ENCODE measurements around the gene USP21. TPM values are rescaled to one million over a fixed set of nuclear protein-coding genes. Genes with fewer than 3 reads are reported as not detected.
A peak's percentile ranks its signal among the peaks of the same experiment; 100 is the strongest.

The USP21 gene
- total and polyA plus RNA-seq, 4 donors = 15.7 to 28.1 (median 20.6) TPM

DNA sequence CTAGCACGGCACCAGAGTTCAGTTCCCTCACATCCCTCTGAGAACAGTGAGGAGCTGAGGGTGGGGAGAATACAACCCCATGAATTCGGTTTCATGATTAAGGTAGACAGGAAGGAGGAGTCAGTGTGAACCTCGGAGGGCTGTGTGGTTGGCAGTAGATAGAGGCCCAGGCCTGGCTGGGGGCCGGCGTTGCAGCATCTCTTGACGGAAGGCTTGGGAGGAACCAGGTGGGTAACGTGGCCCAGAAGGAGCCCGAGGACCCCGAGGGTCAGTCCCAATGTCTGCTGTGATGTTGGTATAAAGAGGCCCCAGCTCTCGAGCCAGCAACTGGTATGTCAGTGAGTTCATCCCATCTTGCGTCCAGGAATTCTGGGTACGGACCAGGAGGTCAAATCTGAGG is 12.4 kb downstream of the USP21 start:
- DNase-seq = peak; percentile 36 to 63
- Histone ChIP-seq H3K9me3 (ENCODE audit: control insufficient read depth, low read length) (no peaks in the 10 kb centered on the region), H3K36me3 (ENCODE audit: control insufficient read depth in 1 of 2, insufficient read depth in 2 of 2, low read length in 1 of 2) (peaks cover 0 to 4% of the 10 kb centered on the region in 2 donors), H3K27ac (ENCODE audit: low read depth in 1 of 2, low read length in 2 of 2) (no peak overlapping the region), H3K4me3 (ENCODE audit: low read length in 2 of 2) (no peak overlapping the region), H3K4me1 (ENCODE audit: control insufficient read depth in 1 of 2, insufficient read depth in 2 of 2, low read length in 2 of 2) (no peaks in the 10 kb centered on the region), H3K27me3 (ENCODE audit: control insufficient read depth in 1 of 2, insufficient read depth in 2 of 2, low read length in 1 of 2) (no peaks in the 10 kb centered on the region)
- intact Hi-C loops (cut with DNase I) = no loop called here
- 80 to 82% methylated on average over 12 of the region's 12 CpGs for WGBS, 2 donors
- no peak for ATAC-seq (ENCODE audit: low FRiP score)

DNA sequence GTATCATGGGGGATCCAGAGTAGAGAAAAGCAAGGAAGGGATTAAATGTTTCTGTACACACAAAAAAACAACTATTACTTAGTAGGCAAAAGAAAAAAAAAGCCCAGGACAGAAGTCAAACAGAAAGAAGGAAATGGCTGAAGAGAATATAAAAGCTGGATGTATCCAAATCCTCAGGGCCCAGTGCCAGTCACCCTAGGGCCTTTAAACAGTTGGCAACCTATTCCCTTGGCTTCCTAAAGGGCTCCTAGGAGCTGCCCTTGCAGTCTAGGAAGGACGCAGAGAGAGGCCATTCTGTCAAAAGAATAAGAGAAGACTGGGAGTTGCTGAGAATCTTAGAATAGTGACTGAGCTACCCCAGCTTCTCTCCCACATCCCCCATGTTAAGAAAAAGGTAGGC is 13.0 kb downstream of the USP21 start:
- peak in 1 of 2 donors; percentile 19 for DNase-seq
- ATAC-seq (ENCODE audit: low FRiP score) = no peak
- WGBS, 2 donors = 57 to 65% methylated on average over 1 of the region's 1 CpG
- H3K4me3 ChIP-seq (ENCODE audit: low read length in 2 of 2) = no peak overlapping the region
- no peaks in the 10 kb centered on the region for H3K4me1 ChIP-seq (ENCODE audit: control insufficient read depth in 1 of 2, insufficient read depth in 2 of 2, low read length in 2 of 2)
- H3K36me3 ChIP-seq (ENCODE audit: control insufficient read depth in 1 of 2, insufficient read depth in 2 of 2, low read length in 1 of 2) = peaks cover 0 to 4% of the 10 kb centered on the region in 2 donors
- no peaks in the 10 kb centered on the region for H3K9me3 ChIP-seq (ENCODE audit: control insufficient read depth, low read length)
- intact Hi-C loops (cut with DNase I) = no loop called here
- no peaks in the 10 kb centered on the region for H3K27me3 ChIP-seq (ENCODE audit: control insufficient read depth in 1 of 2, insufficient read depth in 2 of 2, low read length in 1 of 2)
- H3K27ac ChIP-seq (ENCODE audit: low read depth in 1 of 2, low read length in 2 of 2) = no peak overlapping the region

DNA sequence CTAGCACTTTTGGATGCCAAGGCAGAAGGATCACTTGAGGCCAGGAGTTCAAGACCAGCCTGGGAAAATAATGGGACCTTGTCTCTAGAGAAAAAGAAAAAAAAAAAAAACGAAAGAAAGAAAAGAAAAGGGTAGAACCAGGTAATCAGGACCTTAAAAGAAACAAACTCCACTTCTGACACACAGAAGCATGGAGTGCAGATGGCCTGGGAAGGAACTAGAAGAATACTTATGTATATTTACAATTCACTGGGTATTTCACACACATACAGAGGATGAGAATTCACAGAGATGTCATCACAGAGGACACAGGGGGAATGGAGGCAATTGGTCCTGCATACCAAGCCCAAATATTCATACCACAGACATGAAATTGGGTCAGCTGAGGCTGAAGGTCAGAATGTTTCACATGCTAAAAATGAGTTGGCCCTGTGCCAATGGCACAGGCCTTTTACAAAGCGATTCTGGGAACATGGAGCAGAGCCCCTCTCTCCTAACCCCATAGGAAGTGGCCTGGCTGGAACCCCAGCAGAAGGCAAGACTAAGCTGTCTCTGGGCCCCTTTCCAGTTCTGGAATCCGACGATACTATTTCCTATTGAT is 13.6 kb downstream of the USP21 start:
- Histone ChIP-seq H3K4me3 (ENCODE audit: low read length in 2 of 2) (no peak overlapping the region), H3K27ac (ENCODE audit: low read depth in 1 of 2, low read length in 2 of 2) (peak overlapping the region in 1 of 2 donors; percentile 20), H3K36me3 (ENCODE audit: control insufficient read depth in 1 of 2, insufficient read depth in 2 of 2, low read length in 1 of 2) (peaks cover 0 to 4% of the 10 kb centered on the region in 2 donors), H3K27me3 (ENCODE audit: control insufficient read depth in 1 of 2, insufficient read depth in 2 of 2, low read length in 1 of 2) (no peaks in the 10 kb centered on the region), H3K4me1 (ENCODE audit: control insufficient read depth in 1 of 2, insufficient read depth in 2 of 2, low read length in 2 of 2) (no peaks in the 10 kb centered on the region), H3K9me3 (ENCODE audit: control insufficient read depth, low read length) (no peaks in the 10 kb centered on the region)
- DNase-seq = peak; percentile 45 to 78
- intact Hi-C loops (cut with DNase I) = no loop called here
- ATAC-seq (ENCODE audit: low FRiP score) = no peak
- 23 to 26% methylated on average over 4 of the region's 4 CpGs for WGBS, 2 donors

DNA sequence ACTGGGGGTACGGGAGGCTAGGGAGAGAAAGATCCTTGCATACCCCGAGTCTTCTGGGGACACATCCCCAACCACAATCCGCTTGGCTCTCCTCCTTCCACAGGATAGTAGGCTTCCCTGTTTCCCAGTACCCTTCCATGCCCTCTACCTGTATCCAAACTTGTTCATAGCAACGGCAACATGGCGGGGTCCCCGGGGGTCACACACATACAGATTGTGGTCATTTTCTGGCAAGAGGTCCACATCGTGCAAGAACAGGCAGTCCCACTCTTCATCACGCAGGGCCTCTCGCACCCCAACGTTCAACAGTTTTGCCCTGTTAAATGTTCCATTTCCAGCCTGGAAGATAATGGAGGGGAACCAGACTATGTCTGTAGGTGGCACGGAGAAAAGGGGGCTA is 14.4 kb downstream of the USP21 start:
- intact Hi-C loops (cut with DNase I) = no loop called here
- Histone ChIP-seq H3K9me3 (ENCODE audit: control insufficient read depth, low read length) (no peaks in the 10 kb centered on the region), H3K36me3 (ENCODE audit: control insufficient read depth in 1 of 2, insufficient read depth in 2 of 2, low read length in 1 of 2) (peaks cover 0 to 4% of the 10 kb centered on the region in 2 donors), H3K27ac (ENCODE audit: low read depth in 1 of 2, low read length in 2 of 2) (no peak overlapping the region), H3K27me3 (ENCODE audit: control insufficient read depth in 1 of 2, insufficient read depth in 2 of 2, low read length in 1 of 2) (no peaks in the 10 kb centered on the region), H3K4me3 (ENCODE audit: low read length in 2 of 2) (no peak overlapping the region), H3K4me1 (ENCODE audit: control insufficient read depth in 1 of 2, insufficient read depth in 2 of 2, low read length in 2 of 2) (no peaks in the 10 kb centered on the region)
- ATAC-seq (ENCODE audit: low FRiP score) = no peak
- WGBS, 2 donors = 92 to 93% methylated on average over 11 of the region's 11 CpGs
- DNase-seq = peak; percentile 34 to 59

DNA sequence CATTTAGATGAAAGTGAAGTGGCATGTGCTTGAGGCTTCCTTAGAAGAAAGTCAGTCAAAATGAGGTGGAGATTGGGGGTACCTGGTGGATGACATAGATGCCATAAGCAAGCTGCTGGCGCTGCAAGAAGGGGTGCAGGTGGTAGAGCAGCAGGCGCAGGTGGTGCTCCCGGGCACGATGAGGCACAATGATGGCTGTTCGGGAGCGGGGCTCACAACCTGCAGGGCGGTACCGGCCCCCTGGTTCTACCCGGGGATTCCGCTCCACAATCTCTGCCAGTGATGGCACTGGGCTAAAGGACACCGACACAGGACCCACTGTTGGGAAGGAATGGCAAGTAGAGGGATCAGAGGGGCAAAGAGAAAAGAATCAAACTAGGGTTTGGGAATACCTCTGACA is 15.6 kb downstream of the USP21 start:
- DNase-seq (peak in 1 of 2 donors; percentile 73), ATAC-seq (ENCODE audit: low FRiP score) (no peak)
- H3K4me3 ChIP-seq (ENCODE audit: low read length in 2 of 2) = no peak overlapping the region
- no peaks in the 10 kb centered on the region for H3K9me3 ChIP-seq (ENCODE audit: control insufficient read depth, low read length)
- H3K27ac ChIP-seq (ENCODE audit: low read depth in 1 of 2, low read length in 2 of 2) = no peak overlapping the region
- no peaks in the 10 kb centered on the region for H3K4me1 ChIP-seq (ENCODE audit: control insufficient read depth in 1 of 2, insufficient read depth in 2 of 2, low read length in 2 of 2)
- intact Hi-C loops (cut with DNase I) = no loop called here
- 93 to 94% methylated on average over 11 of the region's 11 CpGs for WGBS, 2 donors
- peaks cover 0 to 4% of the 10 kb centered on the region in 2 donors for H3K36me3 ChIP-seq (ENCODE audit: control insufficient read depth in 1 of 2, insufficient read depth in 2 of 2, low read length in 1 of 2)
- no peaks in the 10 kb centered on the region for H3K27me3 ChIP-seq (ENCODE audit: control insufficient read depth in 1 of 2, insufficient read depth in 2 of 2, low read length in 1 of 2)

DNA sequence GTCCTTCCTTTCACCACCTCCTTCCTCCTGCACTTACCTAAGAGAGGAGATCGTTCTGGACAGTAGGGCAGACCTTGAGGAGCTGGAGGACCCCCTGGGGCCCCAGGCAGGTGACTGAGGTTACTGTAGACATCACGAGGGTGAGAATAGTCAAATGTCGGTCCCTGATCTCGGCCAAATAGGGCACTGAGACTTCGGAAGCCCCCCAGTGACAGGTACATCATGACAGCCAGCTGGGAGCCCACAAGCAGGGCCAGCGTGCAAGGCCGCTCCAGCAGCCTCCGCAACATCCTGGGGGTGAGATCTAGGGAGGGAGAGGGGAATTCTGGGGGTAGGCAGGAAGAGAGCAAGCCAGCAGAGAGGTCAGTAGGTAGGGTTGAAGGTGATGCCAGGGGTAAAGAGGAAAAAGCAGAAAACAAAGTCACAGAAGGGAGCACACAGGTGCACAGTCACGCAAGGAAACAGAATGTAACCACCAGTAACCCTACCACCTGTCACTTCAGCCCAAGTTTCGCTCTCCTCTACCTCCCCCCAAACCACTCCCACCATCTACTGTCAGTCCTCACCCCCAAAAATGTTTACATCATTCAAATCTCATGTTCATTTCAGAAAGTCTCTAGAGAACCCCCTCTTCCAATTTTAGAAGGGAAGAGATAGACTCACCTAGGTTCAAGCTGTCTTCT is 16.6 kb downstream of the USP21 start:
- H3K4me3 ChIP-seq (ENCODE audit: low read length in 2 of 2) = no peak overlapping the region
- H3K27me3 ChIP-seq (ENCODE audit: control insufficient read depth in 1 of 2, insufficient read depth in 2 of 2, low read length in 1 of 2) = no peaks in the 10 kb centered on the region
- no peak overlapping the region for H3K27ac ChIP-seq (ENCODE audit: low read depth in 1 of 2, low read length in 2 of 2)
- H3K4me1 ChIP-seq (ENCODE audit: control insufficient read depth in 1 of 2, insufficient read depth in 2 of 2, low read length in 2 of 2) = no peaks in the 10 kb centered on the region
- DNase-seq (peak; percentile 40 to 69), ATAC-seq (ENCODE audit: low FRiP score) (no peak)
- intact Hi-C loops (cut with DNase I) = no loop called here
- H3K36me3 ChIP-seq (ENCODE audit: control insufficient read depth in 1 of 2, insufficient read depth in 2 of 2, low read length in 1 of 2) = peaks cover 0 to 4% of the 10 kb centered on the region in 2 donors
- no peaks in the 10 kb centered on the region for H3K9me3 ChIP-seq (ENCODE audit: control insufficient read depth, low read length)
- 87 to 89% methylated on average over 10 of the region's 10 CpGs for WGBS, 2 donors

DNA sequence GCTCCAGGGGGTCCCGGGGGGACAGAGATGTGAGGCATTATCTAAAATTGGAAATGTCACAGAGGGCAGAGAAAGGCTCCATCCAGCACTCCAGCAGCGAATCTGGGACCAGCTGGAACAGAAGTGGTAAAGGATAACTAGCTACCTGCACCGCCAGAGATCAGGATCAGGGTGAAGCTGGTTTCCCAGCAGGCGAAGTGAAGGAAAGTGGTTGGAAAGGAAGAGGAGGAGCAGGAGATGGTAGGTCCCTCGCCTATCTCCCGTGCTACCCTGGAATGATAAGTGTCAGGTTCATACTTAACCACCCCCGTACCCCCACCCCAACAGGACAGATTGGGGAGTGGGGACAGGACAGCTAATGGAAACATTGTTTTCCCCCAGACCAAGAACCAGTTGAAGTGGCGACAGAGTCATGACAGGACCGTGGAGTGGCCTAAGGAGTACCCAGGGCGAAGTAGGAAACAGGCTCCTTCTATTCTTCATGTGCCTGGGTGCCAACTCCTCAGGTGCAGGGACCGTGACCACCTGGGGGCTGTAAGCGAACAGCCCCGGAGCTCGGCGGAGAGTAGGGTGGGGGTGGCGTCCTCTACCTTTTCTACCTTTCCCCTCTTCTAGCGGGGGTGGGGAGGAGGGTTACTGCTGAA is 17.3 kb downstream of the USP21 start:
- Histone ChIP-seq H3K36me3 (ENCODE audit: control insufficient read depth in 1 of 2, insufficient read depth in 2 of 2, low read length in 1 of 2) (peaks cover 0 to 2% of the 10 kb centered on the region in 2 donors), H3K27ac (ENCODE audit: low read depth in 1 of 2, low read length in 2 of 2) (peak overlapping the region in 1 of 2 donors; percentile 54), H3K27me3 (ENCODE audit: control insufficient read depth in 1 of 2, insufficient read depth in 2 of 2, low read length in 1 of 2) (no peaks in the 10 kb centered on the region), H3K4me1 (ENCODE audit: control insufficient read depth in 1 of 2, insufficient read depth in 2 of 2, low read length in 2 of 2) (no peaks in the 10 kb centered on the region), H3K9me3 (ENCODE audit: control insufficient read depth, low read length) (no peaks in the 10 kb centered on the region), H3K4me3 (ENCODE audit: low read length in 2 of 2) (peak overlapping the region; percentile 44 to 53)
- peak; percentile 36 for ATAC-seq (ENCODE audit: low FRiP score)
- DNase-seq = peak; percentile 30 to 41
- intact Hi-C loops (cut with DNase I) = no loop called here
- 16 to 18% methylated on average over 17 of the region's 17 CpGs for WGBS, 2 donors

DNA sequence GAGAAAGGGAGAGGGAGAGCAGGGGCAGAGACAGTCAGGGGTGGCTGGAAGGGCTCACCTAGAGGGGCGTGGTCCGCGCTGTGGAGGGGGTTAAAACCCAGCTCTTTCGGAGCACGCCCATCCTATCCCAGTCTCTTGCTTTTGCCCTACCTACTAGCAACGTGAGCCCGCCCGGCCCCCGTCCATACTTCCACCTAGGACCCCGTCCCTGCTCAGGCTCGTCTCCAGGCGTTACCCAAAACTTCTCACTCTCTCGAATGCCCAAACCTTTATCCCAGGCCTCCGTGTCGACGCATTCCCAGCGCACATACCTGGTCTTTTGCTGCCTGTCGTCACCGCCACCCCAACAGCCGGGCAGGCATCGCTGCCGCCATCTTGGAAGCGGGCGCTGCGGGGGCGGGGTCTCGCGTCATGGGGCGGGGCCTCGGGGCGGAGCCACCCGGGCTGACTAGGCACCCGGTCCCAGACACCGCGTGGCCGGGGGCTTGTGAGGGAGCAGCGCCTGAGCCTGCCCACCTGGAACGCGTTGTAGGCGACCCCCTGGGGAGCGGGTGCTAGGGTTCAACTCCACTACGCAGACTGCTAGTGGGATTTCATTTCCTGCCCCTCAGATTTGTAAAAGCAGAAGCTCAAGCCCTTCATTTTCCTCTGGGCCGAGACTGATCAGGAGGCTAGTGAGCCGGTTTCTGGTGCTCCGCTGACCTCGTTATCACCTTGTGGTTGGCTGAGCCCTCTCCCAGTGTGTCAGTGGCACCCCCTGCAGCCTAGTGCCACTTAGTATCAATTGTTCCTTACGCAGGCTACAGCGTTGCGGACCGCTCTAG is 18.0 kb downstream of the USP21 start, which contains the start of gene B4GALT3:
B4GALT3 (minus strand) TSS at position 396 of the 824 bp plus-strand sequence. CDS start 1,447 bp downstream, outside the sequence.
- intact Hi-C loops (cut with DNase I) = no loop called here
- Histone ChIP-seq H3K27me3 (ENCODE audit: control insufficient read depth in 1 of 2, insufficient read depth in 2 of 2, low read length in 1 of 2) (no peaks in the 10 kb centered on the region), H3K9me3 (ENCODE audit: control insufficient read depth, low read length) (no peaks in the 10 kb centered on the region), H3K27ac (ENCODE audit: low read depth in 1 of 2, low read length in 2 of 2) (peak within 1 kb of the TSS in 1 of 2 donors; percentile 76), H3K36me3 (ENCODE audit: control insufficient read depth in 1 of 2, insufficient read depth in 2 of 2, low read length in 1 of 2) (peaks cover 0 to 2% of the 10 kb centered on the region in 2 donors), H3K4me3 (ENCODE audit: low read length in 2 of 2) (peak within 1 kb of the TSS; percentile 44 to 53), H3K4me1 (ENCODE audit: control insufficient read depth in 1 of 2, insufficient read depth in 2 of 2, low read length in 2 of 2) (no peaks in the 10 kb centered on the region)
- DNase-seq (peak; percentile 92 to 98), ATAC-seq (ENCODE audit: low FRiP score) (peak; percentile 97)
- WGBS, 2 donors = 3% methylated on average over 50 of the region's 50 CpGs
